Transverse colon (tissue), 4 donors: ENCODE measurements around the gene CYP1B1. TPM values are rescaled to one million over a fixed set of nuclear protein-coding genes. Genes with fewer than 3 reads are reported as not detected.

Experiments
- DNase-seq: peaks from one replicate; pipeline ENCODE4 v3.0.0-alpha.2; 2019
- H3K27ac ChIP-seq, 4 donors: fragments of 200-600 bp; sonication (generic); 2 replicates each; pipeline ENCODE4 v1.5.1; 2016 to 2018; ENCODE audit warnings: inconsistent platforms in 4 of 4
- H3K27me3 ChIP-seq: fragments of 200-600 bp; sonication (generic); 2 replicates; pipeline ENCODE4 v1.5.1; 2017; ENCODE audit warnings: inconsistent platforms
- H3K36me3 ChIP-seq, 4 donors: fragments of 200-600 bp; sonication (generic); 2 replicates each; pipeline ENCODE4 v1.5.1; 2017 to 2019; ENCODE audit warnings: inconsistent platforms in 4 of 4
- H3K4me1 ChIP-seq, 4 donors: fragments of 200-600 bp; sonication (generic); 2 replicates each; pipeline ENCODE4 v1.5.1; 2017 to 2020; ENCODE audit warnings: inconsistent platforms in 4 of 4
- H3K4me3 ChIP-seq, 4 donors: fragments of 200-600 bp; sonication (generic); 1 replicate in 1 of 4; 2 replicates in 3 of 4; pipeline versions ENCODE4 v1.5.1 to v1.6.1; 2017 to 2019; ENCODE audit warnings: inconsistent platforms in 4 of 4
- H3K9me3 ChIP-seq, 2 donors: fragments of 200-600 bp; sonication (generic); 2 replicates each; pipeline ENCODE4 v1.5.1; 2017 to 2019; ENCODE audit warnings: inconsistent platforms in 2 of 2
- EP300 ChIP-seq: sonication (generic); formaldehyde crosslinking; IDR thresholded peaks from one replicate; pipeline ENCODE4 v1.6.1; 2017; ENCODE audit warnings: antibody characterized with exemption, low read depth
- POLR2A ChIP-seq: fragments of 450-650 bp; IDR thresholded peaks from one replicate; pipeline ENCODE4 v1.6.1; 2016; ENCODE audit warnings: antibody characterized with exemption, mild to moderate bottlenecking, moderate library complexity
- POLR2AphosphoS5 ChIP-seq, 3 donors: sonication (generic); formaldehyde crosslinking; IDR thresholded peaks; one replicate each; pipeline ENCODE4 v1.6.1; 2016; ENCODE audit warnings: antibody characterized with exemption in 3 of 3
- WGBS, 2 donors: methylation state at CpG; one replicate each; pipeline ENCODE4 v1.1.5; 2018; ENCODE audit warnings: low coverage in 1 of 2; 5-methylcytosine and 5-hydroxymethylcytosine counted together
- in situ Hi-C, 4 donors: fragments of 200-750 bp; cut with MboI; loops; one replicate each; pipeline versions ENCODE4 v1.15.0 to v1.15.1; 2017; ENCODE audit warnings: low sequenced_read_pairs in 3 of 4, low pct_ligation_motif_present in 1 of 4, low pct_unique_long_range_greater_than_20kb in 1 of 4
- intact Hi-C: fragments of 100-400 bp; cut with DNase I; formaldehyde crosslinking; loops from one replicate; pipeline ENCODE4 v1.15.1; 2023; ENCODE audit warnings: low total_unique reads
- total RNA-seq, 4 donors: library from RNA; depleted of rRNA; stranded (reverse); fragments of >200 nt; gene quantifications; one replicate each; pipeline ENCODE4 v1.1.0, GENCODE V29; 2016
- TF ChIP-seq, protein P1 (sequence below), 5 experiments: fragments of 200-600 bp in 3 of 5; fragments of 450-650 bp in 2 of 5; sonication (generic) in 3 of 5; IDR thresholded peaks; 1 replicate in 2 of 5; 2 replicates in 3 of 5; pipeline ENCODE4 v1.5.1; 2016 to 2017; ENCODE audit warnings: antibody characterized with exemption in 5 of 5, inconsistent platforms in 3 of 5, mild to moderate bottlenecking in 2 of 5, moderate library complexity in 1 of 5

The CYP1B1 gene
- total RNA-seq, 4 donors from 2014 or later = 2.0 to 9.6 (median 5.5) TPM

DNA sequence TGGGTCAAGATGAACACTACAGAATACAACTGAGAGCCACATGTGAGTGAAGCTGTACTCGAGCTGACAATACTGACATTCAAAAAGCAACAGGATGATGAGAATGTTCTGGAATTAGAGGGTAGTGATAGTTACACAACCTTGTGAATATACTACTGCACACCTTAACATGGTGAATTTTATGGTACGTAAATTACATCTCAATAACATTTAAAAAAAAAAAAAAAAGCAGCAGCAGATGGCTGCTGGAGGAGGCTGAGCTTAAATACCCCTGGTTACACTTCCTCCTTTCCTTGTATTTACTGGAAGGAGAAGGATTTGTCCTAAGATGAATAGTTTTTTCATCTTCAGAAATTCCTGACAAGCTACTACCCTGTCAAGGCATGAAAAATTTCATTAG lies 45.5 kb upstream of the CYP1B1 start:
- WGBS, 2 donors = 44 to 50% methylated on average over 2 of the region's 2 CpGs
- intact Hi-C loops = no loop called here
- no peak overlapping the region for H3K4me3 ChIP-seq
- TF ChIP-seq, protein P1, sequence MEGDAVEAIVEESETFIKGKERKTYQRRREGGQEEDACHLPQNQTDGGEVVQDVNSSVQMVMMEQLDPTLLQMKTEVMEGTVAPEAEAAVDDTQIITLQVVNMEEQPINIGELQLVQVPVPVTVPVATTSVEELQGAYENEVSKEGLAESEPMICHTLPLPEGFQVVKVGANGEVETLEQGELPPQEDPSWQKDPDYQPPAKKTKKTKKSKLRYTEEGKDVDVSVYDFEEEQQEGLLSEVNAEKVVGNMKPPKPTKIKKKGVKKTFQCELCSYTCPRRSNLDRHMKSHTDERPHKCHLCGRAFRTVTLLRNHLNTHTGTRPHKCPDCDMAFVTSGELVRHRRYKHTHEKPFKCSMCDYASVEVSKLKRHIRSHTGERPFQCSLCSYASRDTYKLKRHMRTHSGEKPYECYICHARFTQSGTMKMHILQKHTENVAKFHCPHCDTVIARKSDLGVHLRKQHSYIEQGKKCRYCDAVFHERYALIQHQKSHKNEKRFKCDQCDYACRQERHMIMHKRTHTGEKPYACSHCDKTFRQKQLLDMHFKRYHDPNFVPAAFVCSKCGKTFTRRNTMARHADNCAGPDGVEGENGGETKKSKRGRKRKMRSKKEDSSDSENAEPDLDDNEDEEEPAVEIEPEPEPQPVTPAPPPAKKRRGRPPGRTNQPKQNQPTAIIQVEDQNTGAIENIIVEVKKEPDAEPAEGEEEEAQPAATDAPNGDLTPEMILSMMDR (IDR thresholded peaks at IDR 0.05) = no peak
- TF ChIP-seq POLR2A = no peak
- TF ChIP-seq POLR2AphosphoS5 (IDR thresholded peaks at IDR 0.05) = no peak
- H3K4me1 ChIP-seq = peaks cover 0 to 38% (median 10%) of the 10 kb centered on the region in 4 donors
- in situ Hi-C loops = no loop called here
- H3K27ac ChIP-seq = peak overlapping the region in 3 of 4 donors; percentile 32 to 41 (median 41)
- H3K27me3 ChIP-seq = no peaks in the 10 kb centered on the region
- DNase-seq = no peak
- no peaks in the 10 kb centered on the region for H3K36me3 ChIP-seq
- H3K9me3 ChIP-seq = no peaks in the 10 kb centered on the region

DNA sequence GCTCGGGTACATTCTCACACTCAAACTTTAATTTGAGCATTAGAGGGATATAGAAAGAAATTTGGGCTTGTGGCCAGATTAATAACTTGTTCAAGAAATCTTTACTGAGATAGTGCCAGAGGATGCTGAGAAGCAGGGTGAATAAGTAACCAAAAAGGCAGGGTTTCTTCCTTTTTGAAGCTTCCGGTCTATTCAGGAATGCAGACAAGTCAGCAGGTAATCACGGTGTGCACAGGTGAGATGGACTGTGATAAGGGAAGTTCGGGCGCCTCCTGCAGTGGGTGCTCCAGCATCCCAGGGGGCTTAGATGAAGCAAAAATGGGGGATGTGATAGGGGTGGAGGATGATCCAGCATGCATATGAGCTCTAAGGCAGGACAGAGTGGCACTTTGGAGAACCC lies 44.9 kb upstream of the CYP1B1 start:
- intact Hi-C loops = no loop called here
- DNase-seq = no peak
- in situ Hi-C loops = no loop called here
- no peaks in the 10 kb centered on the region for H3K27me3 ChIP-seq
- H3K36me3 ChIP-seq = no peaks in the 10 kb centered on the region
- no peak for TF ChIP-seq POLR2A
- TF ChIP-seq POLR2AphosphoS5 (IDR thresholded peaks at IDR 0.05) = no peak
- TF ChIP-seq EP300 = no peak
- TF ChIP-seq, protein P1 (IDR thresholded peaks at IDR 0.05) = no peak
- no peak overlapping the region for H3K4me3 ChIP-seq
- no peaks in the 10 kb centered on the region for H3K9me3 ChIP-seq
- WGBS, 2 donors = 50 to 63% methylated on average over 2 to 5 of the region's 5 CpGs
- H3K27ac ChIP-seq = peak overlapping the region in 3 of 4 donors; percentile 32 to 41 (median 41)
- H3K4me1 ChIP-seq = peaks cover 0 to 35% (median 10%) of the 10 kb centered on the region in 4 donors

DNA sequence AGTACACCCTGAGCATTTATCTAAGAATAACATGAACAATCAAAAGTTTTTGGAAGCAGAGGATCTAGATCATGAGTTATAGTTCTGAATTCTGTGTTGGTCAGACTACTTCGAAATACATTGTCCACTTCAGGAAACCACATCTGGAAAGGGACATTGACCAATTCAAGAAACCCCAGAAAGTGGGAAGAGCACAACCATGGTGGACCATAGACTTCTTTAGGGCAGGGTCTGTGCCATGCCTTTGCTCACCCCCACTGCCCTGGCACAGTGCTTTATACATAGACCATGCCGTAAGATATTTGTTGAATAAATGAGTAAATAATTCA lies 44.3 kb upstream of the CYP1B1 start:
- H3K9me3 ChIP-seq = no peaks in the 10 kb centered on the region
- WGBS, 2 donors = 78 to 85% methylated on average over 2 of the region's 2 CpGs
- peaks cover 0 to 29% (median 10%) of the 10 kb centered on the region in 4 donors for H3K4me1 ChIP-seq
- no peaks in the 10 kb centered on the region for H3K36me3 ChIP-seq
- intact Hi-C loops (no loop called here), in situ Hi-C loops (no loop called here)
- TF ChIP-seq EP300 (no peak), POLR2AphosphoS5 (IDR thresholded peaks at IDR 0.05) (no peak), POLR2A (no peak)
- TF ChIP-seq, protein P1 (IDR thresholded peaks at IDR 0.05) = no peak
- H3K27me3 ChIP-seq = no peaks in the 10 kb centered on the region
- no peak overlapping the region for H3K4me3 ChIP-seq
- DNase-seq = no peak
- no peak overlapping the region for H3K27ac ChIP-seq

DNA sequence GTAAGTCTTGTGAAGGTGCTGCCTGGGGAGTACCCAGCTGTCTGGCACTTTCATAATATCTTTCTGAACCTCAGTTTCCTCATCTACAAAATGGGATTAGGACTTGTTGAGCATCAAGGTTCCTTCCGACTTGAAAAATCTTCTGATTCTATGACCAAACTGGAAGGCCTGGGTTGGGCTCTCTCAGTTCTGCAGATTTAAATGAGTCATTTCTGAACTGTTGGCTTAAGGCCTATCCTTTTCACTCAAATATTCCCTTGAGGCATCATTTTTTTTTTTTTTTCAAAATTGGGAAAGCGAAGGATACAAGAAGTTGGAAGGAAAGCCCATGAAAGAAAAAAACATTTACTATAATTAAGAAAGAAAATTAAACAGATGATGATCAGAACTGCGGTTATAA lies 40.8 kb upstream of the CYP1B1 start:
- Histone ChIP-seq H3K9me3 (no peaks in the 10 kb centered on the region), H3K4me3 (no peak overlapping the region), H3K36me3 (no peaks in the 10 kb centered on the region), H3K27me3 (no peaks in the 10 kb centered on the region), H3K27ac (no peak overlapping the region), H3K4me1 (peaks cover 0 to 12% (median 8%) of the 10 kb centered on the region in 4 donors)
- WGBS, 2 donors = 84 to 90% methylated on average over 3 of the region's 3 CpGs
- DNase-seq = no peak
- in situ Hi-C loops = no loop called here
- TF ChIP-seq POLR2A (no peak), EP300 (no peak)
- TF ChIP-seq, protein P1 (IDR thresholded peaks at IDR 0.05) = no peak
- intact Hi-C loops = no loop called here
